NCI-H748 treated with DMSO at 0.1 percent for 48 hours (cell line): Measurements from ENCODE around the gene MRPS23.

Experiments
- DNase-seq: peaks from one replicate; lab custom pipeline; 2025; lab: John Stamatoyannopoulos, UW

Gene MRPS23

DNA sequence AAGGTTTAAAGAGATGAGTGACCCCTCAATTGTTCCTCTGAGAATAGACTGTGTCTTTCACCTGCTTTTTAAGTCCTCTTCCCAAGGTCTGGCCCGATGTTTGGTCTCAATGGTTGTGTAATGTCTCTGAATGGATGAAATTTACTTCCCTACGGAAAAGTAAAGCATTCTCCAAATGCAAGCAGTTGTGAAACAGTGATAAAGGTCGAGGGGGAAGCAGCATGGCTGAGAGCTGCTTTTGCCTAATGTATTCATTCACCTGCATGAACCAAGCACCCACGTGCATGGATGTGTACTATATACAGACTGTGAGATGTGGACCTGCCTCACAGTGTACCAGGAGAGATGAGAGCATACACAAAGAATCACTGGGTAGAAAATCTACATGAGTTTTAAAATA, 11.4 kb downstream of the MRPS23 start:
- DNase-seq, result no peak

DNA sequence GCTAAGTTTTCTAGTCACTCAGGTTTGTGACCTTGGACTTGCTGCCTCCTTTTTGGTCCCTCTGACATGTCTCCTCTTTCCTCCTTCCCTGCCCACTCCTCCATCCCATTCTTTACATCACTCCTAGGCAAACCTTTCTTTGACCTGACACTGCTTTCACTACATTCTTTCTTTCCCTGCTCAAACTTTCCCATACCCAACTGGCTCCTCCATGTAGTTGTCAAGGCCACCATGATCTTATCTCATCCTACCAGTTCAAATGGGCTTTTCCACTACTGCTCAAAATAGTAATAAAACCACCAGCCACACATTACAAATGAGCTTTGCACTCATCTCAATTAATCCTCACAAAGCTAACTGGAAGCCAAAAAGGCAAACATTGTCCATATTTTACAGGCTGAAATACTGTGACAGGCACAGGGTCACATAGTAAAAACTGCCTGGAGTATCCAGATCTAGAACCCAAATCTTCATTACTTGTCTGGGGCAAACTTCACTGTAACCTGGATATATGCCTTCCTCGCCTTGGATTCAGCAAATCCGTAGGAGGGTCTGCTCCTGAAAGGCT, 14.4 kb downstream of the MRPS23 start:
- DNase-seq, result no peak

DNA sequence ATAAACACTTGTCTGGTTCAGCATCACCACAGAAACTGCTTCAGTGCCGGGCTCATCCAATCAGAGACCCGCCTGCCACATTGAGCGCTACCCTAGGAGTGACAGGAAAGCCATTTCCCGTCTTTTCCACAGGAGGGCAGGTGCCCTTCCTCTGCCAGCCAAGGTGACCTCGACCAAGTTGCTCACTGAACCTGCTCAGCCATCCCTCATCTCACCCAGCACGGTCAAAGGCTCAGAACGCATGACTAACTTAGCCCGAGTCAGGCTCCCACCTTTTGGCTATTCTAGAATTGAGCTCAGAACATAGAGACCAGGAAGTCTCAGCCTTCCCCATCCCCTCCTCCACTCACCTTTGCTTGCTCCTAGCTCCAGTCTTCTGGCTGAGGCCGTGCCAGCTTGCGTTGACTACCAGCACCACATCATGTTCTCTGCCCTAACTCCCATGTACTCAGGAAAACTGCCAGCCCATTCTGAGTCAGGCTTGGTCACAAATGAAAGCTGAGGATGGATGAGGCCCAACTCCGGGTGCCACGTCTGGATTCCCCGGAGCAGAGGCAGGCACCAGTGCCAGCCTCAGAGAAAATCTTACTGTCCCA, 15.6 kb downstream of the MRPS23 start:
- no peak for DNase-seq

DNA sequence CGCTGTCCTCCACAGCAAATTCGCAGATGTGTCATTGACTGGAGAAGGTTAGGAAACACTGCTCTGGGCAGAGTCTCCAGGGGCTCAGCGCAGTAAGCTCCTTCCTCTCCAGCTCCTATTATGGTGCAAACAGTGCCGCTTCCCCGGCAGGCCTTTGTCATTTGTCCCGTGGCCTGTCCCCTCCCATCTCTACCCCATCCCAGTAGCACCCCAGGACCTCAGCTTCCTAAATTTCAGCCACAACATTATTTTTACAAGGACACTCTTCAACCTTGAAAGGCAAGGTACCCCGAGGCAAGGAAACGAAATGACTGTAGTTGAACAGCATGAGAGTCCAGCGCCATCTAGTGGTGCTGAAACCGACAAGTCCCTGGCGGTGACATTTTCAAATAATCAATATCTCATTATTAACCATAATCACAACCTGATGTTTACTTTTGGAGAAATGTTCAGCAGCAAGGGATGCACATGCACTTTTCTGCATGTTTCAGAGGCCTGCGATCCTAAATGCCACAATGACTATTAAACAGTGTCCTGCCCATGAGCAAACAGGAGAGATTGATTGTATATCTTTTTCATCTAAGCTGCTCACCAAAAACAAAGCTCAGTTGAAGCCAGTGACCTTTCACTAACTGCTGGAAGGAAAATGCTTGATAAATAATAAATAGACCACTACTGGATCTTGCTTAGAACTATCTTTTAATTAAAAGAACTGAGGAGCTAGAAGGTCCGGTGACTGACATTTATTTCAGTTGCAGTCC, 16.5 kb downstream of the MRPS23 start:
- peak; percentile 54 for DNase-seq

DNA sequence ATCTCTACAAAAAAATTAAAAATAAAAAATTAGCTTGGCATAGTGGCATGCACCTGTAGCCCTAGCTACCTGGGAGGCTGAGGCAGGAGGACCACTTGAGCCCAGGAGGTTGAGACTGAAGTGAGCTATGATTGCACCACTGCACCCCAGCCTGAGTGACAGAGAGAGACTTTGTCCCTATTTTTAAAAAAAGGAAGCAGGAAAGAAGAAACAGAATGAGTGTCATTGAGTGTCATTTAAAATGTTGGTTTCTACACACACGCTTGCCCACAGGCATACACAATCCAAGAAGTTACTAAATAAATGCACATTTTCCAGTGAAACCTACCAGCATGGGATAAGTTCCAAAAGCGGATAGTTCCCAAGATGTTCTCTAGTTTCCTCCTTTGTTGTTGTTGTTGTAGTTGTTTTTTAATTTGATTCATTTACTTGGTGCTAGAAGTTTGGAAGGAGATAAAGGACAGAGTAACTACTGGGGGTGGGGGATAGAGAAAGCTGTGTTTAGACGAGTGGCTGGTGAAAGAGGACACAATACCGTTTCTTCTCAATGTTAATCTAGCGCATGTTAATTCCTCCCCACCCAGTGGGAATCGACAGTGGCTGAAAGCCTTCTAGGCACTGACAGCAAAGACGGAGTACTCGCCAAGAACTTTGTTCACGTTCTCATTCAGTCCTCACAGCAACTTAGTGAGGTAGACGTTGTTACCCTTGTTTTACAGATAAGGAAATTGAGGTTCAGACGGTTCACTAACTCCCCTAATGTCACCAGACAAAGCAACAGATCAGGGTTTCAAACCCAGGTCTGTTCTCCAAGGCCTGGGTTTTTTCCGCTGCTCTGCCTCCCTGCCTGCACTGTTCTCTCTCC, 17.3 kb downstream of the MRPS23 start:
- no peak for DNase-seq

DNA sequence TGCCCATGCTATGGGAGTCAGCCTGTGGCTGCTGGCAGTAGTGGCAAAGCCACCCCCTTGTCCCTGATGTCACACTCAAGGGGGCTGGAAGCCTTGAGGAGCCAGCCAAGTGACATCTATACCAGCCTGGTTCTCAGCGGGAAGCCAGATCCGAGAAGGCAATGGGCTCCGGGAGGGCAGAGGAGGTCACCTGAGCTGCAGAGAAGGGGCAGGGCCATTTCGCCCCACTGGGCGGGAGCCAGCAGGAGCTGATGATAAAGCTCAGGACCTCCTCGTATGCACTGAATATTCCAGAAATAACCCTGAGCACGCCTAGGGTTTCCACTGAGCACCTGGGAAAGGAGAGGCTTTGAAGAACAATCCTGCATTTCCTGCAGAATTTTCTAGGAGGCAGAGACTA, 19.0 kb downstream of the MRPS23 start:
- DNase-seq, result no peak

DNA sequence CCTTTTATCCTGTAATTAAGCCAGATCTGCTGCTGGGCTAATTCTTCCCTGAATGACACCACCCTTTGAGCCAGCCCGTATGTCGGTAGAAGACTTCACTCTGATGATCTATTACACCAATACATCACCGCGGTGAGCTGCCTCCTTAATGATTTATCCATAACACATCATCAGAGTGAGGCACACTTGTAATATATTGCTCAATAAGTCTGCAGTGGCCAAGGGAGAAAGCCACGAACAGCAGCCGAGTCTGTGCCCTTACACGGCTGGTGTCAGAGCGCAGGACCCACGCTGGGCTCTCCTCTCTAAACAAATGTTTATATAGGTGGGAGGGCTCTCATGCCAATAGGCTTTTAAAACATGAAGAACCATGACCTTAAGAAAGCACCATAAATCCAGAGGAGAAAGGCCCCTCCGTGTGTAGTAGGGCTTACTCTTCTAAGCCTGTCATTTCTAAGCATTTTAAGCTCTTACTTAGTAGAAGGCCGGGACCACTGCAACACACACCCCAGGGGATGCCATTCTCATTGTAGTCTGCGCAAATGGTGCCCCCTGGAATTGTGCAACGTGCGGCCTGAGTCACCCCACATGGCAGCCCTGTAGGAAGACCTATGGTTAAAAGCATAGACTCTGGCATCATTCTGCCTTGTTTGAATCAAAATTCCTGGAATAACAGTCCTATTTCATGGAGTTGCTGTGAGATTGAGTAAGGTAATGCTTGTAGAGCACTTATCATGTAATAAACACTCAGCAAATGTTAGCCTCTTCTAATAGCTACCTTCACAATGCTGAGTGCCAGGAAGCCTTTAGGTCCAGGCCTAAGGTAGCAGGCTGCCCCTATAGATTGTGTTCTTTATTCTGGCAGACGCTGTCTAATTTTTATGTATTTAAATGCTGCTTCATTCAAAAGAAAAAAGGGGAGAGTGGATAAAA, 26.1 kb downstream of the MRPS23 start:
- peak; percentile 41 for DNase-seq

DNA sequence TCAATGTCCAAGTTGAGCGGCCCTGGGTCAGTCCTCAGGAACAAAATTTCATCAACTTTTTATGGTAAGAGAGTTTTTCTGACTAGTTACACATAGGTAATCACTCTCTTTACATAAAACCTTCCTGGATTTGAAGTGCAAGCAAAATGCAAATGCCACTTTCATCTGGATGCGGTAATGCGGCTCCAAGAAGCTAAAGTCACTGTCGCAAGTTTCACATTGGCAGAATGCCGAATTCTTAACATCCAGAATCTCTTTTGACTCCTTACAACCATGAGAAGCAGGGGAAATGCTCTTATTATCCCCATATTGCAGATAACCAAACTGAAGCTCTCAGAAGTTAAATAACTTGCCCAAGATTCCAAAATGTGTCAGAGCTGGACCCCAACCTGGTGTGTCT, 30.0 kb downstream of the MRPS23 start:
- no peak for DNase-seq

DNA sequence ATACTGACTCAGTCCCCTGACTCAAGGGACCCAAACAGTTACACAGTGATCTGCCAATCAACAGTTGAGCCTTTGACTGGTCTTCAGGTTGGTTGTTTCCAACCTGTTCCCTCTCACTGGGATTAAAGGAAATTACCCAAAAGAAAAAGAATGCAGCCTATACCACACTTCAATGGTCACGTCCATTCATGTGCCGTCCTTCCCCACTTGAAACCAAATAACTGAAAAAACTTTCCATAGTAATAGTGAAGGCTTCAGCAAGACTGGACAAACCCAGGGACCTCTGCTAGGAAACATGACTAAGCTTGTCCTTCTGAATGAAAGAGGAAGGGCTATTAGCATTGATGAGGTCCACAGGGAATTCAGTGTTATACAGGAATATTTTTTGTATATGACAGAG, 30.6 kb downstream of the MRPS23 start:
- no peak for DNase-seq

DNA sequence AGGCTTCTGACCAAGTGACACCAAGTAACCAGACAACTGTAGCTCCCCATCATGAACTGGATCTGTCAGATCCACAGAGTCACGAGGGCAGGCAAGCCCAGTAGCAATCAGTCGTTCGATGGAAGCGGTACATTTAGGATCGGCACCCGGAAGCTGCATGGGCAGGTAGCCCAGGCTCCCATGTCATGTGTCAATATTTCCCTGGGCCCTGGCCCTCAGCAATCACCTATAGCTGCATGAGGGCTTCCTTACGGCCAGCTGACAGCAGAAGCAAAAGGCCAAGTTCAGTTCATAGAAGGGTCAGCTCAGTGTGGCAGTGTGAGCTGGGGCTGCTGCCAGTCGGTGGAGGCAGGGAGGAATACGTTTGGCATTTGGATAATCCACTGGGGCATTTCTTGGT, 31.8 kb downstream of the MRPS23 start:
- no peak for DNase-seq

DNA sequence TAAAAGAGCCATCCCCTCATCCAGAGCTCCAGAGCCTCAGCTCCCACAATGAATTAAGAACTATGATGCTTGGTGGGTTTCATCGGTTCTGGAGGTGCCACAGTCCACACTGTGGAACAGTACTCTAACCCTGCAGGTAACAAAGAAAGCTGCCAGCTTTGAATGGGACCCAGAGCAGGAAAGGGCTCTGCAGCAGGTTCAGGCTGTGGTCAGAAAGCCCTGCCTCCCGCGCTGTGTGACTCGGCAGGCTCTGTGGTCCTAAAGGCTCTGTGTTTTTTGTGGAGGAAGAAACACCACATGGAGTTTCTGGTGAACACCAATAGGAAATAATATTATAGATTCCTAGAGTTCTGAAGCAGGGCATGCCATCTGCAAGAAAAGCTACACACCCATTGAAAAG, 32.5 kb downstream of the MRPS23 start:
- DNase-seq, result no peak

DNA sequence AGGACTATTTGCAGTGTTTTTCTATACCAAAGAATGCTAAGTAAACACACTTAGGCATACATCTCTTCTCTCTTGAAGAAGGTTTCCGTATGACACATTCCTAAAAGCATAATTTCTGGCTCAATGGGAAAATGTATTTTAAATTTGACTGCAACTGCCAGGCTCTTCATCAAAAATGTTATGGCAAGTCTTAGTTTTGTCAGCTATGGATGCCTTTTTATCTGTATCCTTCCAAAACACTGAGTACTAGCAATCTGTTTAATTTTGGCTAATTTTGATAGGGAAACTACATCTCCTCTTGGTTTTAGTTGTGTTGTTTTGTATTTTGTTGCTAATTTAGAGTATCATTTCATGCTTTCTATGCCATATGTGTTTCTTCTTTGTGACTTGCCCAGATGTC, 35.4 kb downstream of the MRPS23 start:
- DNase-seq, result no peak

DNA sequence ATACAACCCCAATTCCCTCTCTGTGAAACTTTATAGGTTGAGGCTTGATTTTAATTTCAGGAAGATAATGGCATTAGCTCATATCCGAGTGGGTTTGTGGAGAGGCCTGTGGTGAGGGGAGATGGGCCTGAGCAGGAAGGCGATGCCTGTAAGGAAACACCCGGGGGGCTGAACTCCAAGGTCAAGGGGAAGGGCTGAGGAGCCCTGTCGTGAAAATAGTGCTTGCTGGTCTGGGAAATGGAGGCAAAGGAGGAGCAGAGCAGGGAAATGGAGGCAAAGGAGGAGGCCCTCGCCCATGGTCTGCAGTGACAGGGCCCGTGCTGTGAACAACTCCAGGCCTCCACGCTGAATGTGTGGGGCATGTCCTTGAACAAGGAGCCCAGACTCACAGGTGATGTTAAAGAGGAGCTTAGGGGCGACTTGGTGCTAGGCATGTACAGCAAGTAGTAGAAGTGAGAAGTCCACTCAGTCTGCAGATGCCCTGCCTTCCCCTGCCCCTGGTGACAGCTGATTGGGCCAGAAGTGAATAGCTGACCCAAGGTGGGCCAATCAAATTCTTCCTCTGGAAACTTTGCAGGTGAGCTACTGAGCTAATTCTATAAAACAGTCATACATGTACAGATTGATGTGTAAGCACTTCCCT, 38.1 kb downstream of the MRPS23 start:
- DNase-seq, result no peak

DNA sequence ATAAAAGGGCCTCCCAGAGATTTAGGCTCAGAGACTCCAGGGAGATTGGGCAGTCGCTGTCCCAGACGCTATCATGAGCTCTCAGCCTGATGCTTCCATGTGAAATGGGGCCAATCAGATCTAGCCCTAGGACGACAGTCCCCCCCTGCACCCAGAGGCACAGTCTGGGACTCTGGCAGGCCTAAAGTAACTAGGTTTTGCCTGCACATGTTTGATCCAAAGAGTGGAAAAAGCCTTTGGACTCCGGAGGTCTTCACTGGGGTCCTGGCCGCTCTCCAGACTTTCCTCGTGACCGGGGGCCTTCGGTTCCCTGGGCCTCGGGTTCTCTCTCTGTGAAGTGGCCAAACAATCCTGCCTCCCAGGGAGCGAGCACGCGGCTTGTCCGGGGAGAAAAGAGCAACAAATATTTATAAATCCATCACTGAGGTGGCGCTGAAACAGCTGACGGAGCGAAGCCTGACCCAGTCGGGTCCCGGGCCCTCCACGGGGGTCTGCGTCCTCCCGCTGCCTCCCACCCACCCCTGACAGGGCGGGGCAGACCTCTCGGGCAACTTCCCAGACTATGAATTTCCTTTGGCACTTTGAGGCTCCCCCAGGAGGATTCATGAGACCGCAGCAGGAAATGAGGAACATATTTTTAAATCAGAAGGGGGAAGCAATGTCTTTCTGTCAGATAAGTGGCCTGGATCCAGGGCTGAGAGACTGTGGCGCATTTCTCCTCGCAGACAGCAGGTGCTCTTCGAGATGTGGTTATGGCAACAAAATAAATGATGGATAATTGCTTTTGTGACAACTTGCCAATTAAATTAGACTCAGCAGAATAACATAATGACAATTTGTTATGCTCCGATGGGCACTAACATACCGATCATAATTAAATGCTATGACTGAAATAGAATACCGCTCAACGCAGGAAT, 38.9 kb downstream of the MRPS23 start:
- DNase-seq, result peak; percentile 91

DNA sequence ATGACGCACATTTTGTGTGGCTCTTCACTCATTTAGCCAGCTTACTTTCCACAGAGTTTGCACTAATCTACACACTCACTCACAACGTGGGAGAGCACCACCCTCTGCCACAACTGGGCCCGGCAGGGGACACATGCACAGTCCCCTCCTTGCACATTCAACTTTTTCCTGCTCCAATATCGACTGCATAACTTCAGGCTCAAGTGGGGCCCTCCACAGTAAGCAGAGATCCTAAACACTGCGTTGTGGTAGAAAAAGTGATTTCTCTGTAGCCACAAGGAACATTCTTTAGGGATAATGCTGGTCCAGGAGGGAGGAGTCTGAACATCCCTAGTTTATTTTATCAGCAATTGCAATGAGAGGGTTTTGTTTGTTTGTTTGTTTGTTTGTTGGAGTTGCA, 40.0 kb downstream of the MRPS23 start:
- no peak for DNase-seq

DNA sequence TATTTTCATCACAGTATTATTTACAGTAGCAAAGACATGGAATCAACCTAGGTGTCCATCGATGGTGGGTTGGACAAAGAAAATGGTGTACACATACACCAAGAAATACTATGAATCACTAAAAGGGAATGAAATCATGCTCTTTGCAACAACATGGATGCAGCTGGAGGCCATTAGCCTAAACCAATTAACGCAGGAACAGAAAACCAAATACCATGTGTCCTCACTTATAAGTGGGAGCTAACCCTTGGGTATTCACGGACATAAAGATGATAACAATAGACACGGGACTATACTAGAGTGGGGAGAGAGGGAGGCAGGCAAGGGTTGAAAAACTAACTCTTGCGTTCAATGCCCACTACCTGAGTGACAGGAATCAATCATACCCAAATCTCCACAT, 41.0 kb downstream of the MRPS23 start:
- DNase-seq, result peak; percentile 22

DNA sequence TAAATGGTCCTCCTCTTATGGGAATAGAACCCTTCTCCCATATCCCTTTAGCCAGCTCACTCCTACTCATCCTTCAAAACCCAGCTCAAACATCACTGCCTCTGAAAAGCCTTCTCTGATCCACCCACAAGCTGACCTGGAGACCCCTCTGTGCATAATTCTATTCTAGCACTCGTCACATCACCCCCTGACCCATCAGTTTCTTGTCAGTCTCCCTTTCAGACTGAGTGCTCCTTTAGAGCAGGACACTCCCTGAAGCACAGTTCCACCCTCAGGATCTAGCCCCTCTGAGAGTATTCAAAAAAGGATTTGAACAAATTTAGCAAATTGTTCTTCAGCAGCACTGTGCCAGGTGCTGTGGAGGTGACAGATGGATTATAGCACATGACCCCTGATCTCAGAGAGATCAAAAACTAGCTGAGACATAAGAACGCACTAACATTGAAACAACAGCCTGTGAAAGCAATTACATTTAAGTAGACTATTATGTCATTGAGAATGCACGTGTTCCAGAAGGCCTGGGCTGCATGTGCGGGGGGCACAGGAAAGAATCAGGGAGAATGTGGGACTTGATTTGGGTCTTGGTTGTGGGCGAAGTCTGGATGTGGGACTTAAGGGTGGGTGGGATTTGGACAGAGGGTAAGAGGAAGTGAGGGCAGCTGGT, 43.5 kb downstream of the MRPS23 start:
- peak; percentile 67 for DNase-seq

DNA sequence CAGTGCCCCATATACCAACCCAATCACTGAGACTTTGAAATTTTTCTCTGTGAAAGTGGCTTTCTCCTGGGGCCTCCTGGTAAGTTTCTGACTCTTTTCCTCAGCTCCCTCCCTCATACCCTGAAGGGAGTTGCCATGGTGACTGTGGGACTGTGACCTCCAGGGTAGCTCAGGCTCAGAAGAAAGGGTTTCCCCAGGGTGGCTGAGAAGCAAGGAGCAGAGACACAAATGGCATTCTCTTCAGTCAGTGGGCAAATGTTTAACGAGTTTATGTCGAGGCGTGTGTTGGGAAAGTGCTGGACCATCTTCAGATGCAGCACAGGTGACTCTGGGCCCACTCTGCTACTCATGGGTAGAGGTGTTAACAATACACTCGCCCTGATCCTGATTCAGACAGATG, 46.8 kb downstream of the MRPS23 start:
- no peak for DNase-seq

DNA sequence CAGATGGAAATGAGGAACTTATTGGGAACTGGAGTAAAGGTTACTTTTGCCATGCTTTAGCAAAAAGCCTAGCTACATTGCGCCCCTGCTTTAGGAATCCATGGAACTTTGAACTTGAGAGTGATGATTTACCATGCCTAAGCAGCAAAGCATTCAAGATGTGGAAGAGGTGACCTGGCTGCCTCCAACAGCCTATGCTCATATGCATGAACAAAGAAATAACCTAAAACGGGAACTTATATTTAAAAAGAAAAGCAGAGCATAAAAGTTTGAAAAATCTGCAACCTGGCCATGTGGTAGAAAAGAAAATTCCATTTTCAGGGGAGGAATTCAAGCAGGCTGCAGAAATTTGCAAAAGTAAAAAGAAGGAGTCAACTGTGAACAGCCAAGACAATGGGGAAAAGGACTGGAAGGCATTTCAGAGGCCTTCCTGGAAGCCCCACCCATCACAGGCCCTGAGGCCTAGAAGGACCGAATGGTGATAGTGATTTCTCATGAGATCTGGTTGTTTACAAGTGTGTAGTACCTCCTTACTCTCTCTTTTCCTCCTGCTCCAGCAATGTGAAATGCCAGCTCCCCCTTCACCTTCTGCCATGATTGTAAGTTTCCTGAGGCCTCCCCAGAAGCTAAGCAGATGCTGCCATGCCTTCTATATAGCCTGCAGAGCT, 48.7 kb downstream of the MRPS23 start:
- no peak for DNase-seq
